Measurements from ENCODE around the gene DCPS.
"Not testable (repeated sequence)": the region's sequence is repeated elsewhere in the genome, so short reads cannot be mapped to it uniquely, and the experiment has no call there.

The DCPS gene

GRCh38 chr11:126384449-126385070 lies 80.7 kb downstream of the DCPS start:
- no peak for DNase-seq (ENCODE audit: low read depth)

- DNase-seq (ENCODE audit: low read depth) = no peak
Observed at GRCh38 chr11:126385991-126386728, 82.3 kb downstream of the DCPS start.

GRCh38 chr11:126386729-126387071 lies 82.8 kb downstream of the DCPS start:
- not testable (repeated sequence) for DNase-seq (ENCODE audit: low read depth)

DNA sequence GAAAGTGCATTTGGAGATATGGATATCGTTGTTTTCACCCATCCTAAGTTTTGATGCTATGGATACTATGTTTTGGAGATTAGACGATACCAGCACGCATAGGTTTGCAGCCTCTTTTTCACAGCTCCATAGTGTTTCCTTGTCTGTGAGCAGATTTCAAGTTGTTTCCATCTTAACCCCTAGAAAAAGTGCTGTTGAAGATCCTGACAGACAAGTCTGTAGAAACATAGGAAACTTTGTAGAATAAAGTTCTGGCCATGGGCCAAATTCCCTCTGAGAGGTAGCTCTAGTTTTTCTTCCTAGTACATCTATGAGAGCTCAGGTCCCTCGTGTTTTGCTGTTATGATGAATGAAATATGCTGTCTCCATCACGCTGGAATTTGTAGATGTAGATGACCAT lies 84.0 kb downstream of the DCPS start:
- no peak for DNase-seq (ENCODE audit: low read depth)

DNA sequence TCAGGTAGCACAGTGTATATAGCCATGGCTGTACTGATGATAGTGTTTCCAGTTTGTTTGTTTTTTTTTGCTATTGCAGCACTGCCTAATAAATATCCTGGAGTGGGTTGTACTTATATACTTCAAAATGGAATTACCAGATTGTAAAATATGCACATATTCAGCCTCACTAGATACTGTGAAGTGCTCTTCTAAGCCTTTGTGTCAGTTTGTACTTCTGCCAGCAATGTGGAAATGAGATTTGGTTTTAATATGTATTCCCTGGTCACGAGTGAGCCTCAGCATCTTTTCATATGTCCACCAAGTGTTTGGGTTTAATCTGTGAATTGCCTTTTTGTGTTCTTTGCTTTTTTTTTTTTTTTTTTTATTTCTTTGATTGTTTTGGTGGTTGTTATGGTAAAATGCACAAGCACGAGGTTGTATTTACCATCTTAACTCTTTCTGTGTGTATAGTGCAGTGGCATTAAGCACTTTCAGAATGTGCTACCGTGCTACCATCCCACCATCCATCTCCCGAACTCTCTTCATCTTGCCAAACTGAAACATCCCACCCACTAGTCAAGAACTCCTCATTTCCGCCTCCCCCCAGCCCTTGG lies 86.5 kb downstream of the DCPS start:
- DNase-seq (ENCODE audit: low read depth) = no peak

GRCh38 chr11:126391286-126391954 lies 87.6 kb downstream of the DCPS start:
- no peak for DNase-seq (ENCODE audit: low read depth)

- no peak for DNase-seq (ENCODE audit: low read depth)
Observed at GRCh38 chr11:126391970-126392632, 88.2 kb downstream of the DCPS start.

GRCh38 chr11:126392633-126393013 lies 88.8 kb downstream of the DCPS start:
- no peak for DNase-seq (ENCODE audit: low read depth)

- DNase-seq (ENCODE audit: low read depth) = no peak
Observed at GRCh38 chr11:126393143-126393542, 89.3 kb downstream of the DCPS start.

DNA sequence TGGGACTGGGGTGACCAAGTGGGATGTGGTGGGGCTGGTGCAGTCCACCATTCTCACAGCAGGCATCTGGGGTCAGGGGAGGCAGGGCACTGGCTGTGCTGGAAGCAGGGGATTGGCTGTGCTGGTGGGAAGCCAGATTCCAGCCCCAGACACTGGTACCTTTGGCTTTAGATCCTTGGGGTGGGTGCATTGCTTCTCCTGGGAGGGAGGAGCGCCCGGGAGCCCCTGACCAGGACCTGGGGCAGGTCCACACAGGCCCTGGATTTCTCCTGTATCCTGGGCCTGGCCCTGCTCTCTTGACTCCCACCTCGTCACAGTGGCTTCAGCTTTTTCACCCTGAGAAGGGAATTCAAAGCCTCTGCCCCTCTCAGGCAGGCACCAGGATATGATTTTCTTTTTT lies 90.2 kb downstream of the DCPS start:
- DNase-seq (ENCODE audit: low read depth) = no peak

DNA sequence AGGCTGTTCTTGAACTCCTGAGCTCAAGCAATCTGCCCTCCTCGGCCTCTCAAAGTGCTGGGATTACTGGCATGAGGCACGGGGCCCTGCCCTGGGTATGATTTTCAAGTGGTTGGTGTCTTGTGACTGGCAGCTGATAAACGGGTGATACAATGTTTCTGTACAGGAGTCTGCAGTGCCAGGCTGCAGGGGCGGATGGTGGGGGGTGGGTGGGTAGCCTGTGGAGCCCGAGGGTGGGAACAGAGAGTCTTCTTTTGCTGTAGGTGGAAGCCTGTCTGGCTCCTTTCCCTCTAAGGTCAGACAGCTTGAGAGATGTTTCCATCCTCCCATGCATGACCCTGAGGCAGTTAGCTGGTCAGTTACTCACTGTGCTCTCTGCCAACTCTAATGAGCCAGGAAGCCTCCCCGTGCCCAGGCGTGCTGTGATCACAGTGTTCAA lies 90.8 kb downstream of the DCPS start:
- DNase-seq (ENCODE audit: low read depth) = not testable (repeated sequence)

Measured in HS-27A (cell line).